GM13976 (cell line): ENCODE results near the gene SPECC1.
"Not testable (repeated sequence)": the region's sequence is repeated elsewhere in the genome, so short reads cannot be mapped to it uniquely, and the experiment has no call there.

Experiments
- DNase-seq: peaks from one replicate; pipeline ENCODE4 v3.0.0; 2012; ENCODE audit warnings: low spot score
- in situ Hi-C: fragments of 300-500 bp; cut with MboI; formaldehyde crosslinking; loops from one replicate; pipeline ENCODE4 v1.12.0; 2022; ENCODE audit warnings: low sequenced_read_pairs, mixed read lengths, inconsistent platforms; ENCODE audit not compliant: unreplicated experiment
- TF ChIP-seq, protein P1 (sequence below): IDR thresholded peaks from 2 replicates; pipeline ENCODE4 v1.5.1; 2012; ENCODE audit warnings: borderline replicate concordance, mild to moderate bottlenecking; ENCODE audit not compliant: insufficient read depth; ENCODE audit errors: extremely low read depth, missing control alignments, control extremely low read depth

Gene SPECC1

GRCh38 chr17:20257798-20258197 is 248.6 kb downstream of the SPECC1 start:
- TF ChIP-seq, protein P1, sequence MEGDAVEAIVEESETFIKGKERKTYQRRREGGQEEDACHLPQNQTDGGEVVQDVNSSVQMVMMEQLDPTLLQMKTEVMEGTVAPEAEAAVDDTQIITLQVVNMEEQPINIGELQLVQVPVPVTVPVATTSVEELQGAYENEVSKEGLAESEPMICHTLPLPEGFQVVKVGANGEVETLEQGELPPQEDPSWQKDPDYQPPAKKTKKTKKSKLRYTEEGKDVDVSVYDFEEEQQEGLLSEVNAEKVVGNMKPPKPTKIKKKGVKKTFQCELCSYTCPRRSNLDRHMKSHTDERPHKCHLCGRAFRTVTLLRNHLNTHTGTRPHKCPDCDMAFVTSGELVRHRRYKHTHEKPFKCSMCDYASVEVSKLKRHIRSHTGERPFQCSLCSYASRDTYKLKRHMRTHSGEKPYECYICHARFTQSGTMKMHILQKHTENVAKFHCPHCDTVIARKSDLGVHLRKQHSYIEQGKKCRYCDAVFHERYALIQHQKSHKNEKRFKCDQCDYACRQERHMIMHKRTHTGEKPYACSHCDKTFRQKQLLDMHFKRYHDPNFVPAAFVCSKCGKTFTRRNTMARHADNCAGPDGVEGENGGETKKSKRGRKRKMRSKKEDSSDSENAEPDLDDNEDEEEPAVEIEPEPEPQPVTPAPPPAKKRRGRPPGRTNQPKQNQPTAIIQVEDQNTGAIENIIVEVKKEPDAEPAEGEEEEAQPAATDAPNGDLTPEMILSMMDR: no peak
- DNase-seq: no peak
- in situ Hi-C loops: no loop called here

- TF ChIP-seq, protein P1: no peak
- DNase-seq: no peak
- in situ Hi-C loops: no loop called here
These were observed 250.5 kb downstream of the SPECC1 start for GRCh38 chr17:20259668-20260067.

GRCh38 chr17:20260268-20260667 is 251.1 kb downstream of the SPECC1 start:
- no peak for DNase-seq
- TF ChIP-seq, protein P1: no peak
- in situ Hi-C loops: no loop called here

- DNase-seq: no peak
- in situ Hi-C loops: no loop called here
- TF ChIP-seq, protein P1: no peak
These were observed 253.3 kb downstream of the SPECC1 start for GRCh38 chr17:20262226-20263114.

DNA sequence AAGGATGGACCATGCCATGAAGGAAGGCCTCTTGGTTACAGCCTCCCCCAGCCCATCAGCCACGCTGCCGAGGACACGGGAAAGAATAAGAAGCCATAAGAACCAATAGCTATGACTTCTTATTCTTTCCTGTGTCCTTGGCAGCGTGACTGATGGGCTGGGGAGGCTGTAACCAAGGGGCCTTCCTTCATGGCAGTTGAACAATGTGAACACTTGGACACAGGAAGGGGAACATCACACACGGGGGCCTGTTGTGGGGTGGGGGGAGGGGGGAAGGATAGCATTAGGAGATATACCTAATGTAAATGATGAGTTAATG is 253.9 kb downstream of the SPECC1 start:
- not testable (repeated sequence) for DNase-seq

DNA sequence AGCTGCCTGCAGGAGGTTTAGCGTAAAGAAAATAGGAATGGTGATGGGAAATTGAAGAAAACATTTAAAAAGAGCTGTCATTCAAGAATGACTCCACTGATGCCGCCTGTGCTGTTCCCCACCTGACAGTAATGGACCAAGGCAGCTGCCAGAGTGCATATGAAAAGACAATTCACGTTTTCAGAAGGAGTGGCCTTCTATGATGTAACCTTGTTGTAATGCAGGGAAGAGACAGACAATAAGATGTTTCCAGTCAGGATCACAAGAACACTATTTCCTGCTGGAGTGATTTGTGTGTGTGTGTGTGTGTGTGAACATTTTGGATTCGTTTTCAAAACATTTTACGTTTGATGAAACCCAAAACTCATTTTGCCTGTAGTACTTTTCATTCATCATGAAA is 254.4 kb downstream of the SPECC1 start:
- DNase-seq: no peak
- TF ChIP-seq, protein P1: no peak
- in situ Hi-C loops: no loop called here

More for the DNA sequence above, 253.9 kb downstream of the SPECC1 start:
- in situ Hi-C loops: not testable (repeated sequence)

DNA sequence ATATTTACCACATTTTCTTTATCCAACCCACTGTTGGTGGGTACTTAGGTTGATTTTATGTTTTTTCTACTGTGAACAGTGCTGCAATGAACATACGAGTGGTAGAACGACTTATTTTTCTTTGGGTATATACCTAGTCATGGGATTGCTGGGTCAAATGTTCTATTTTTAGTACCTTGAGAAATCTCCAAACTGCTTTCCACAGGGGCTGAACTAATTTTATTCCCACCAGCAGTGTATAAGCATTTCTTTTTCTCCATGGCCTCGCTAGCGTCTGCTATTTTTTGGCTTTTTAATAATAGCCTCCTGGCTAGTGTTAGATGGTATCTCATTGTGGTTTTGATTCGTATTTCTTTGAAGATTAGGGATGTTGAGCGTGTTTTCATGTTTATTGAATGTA is 255.8 kb downstream of the SPECC1 start:
- in situ Hi-C loops: no loop called here
- TF ChIP-seq, protein P1: no peak

More for the DNA sequence above, 255.8 kb downstream of the SPECC1 start:
- no peak for DNase-seq
